IMR-90 (cell line): Measurements from ENCODE around the gene CAMTA1. TPM values are rescaled to one million over a fixed set of nuclear protein-coding genes. Genes with fewer than 3 reads are reported as not detected.
A peak's percentile ranks its signal among the peaks of the same experiment; 100 is the strongest.

Source experiments
- ATAC-seq: fragments of 200-7000 bp; cut with Tn5 transposase; 2 replicates; pipeline ENCODE4 v1.9.1; 2020; ENCODE audit warnings: low read depth, mild to moderate bottlenecking, moderate library complexity
- BruUV-seq: library from RNA; stranded (reverse); fragments of 400-500 nt; replicated peaks from 2 replicates; lab custom pipeline; 2021; lab: Mats Ljungman, UMichigan
- CTCF ChIA-PET: fragments of 300-600 bp; formaldehyde crosslinking; extraction: SDS; loops from one replicate; lab custom pipeline; 2021; ENCODE audit warnings: antibody characterized with exemption; lab: Yijun Ruan, JAX
- POLR2A ChIA-PET: fragments of 300-600 bp; sonication (Branson Sonifier 250); formaldehyde crosslinking; loops from one replicate; lab custom pipeline; 2022; ENCODE audit warnings: antibody characterized with exemption; ENCODE audit not compliant: unreplicated experiment; lab: Charles Lee
- DNase-seq: peaks from one replicate; pipeline ENCODE4 v3.0.0; 2013
- H2AFZ ChIP-seq: replicated peaks from 2 replicates; pipeline ENCODE3; 2013; ENCODE audit warnings: low read length, mild to moderate bottlenecking; ENCODE audit not compliant: poor library complexity
- H2AK5ac ChIP-seq: 2 replicates; pipeline ENCODE4 v1.6.1; 2013; ENCODE audit warnings: low read depth, low read length, inconsistent platforms
- H2AK9ac ChIP-seq: replicated peaks from 2 replicates; pipeline ENCODE3; 2013; ENCODE audit warnings: mild to moderate bottlenecking, low read depth, low read length, moderate library complexity; ENCODE audit not compliant: poor library complexity
- H2BK120ac ChIP-seq: 2 replicates; pipeline ENCODE4 v1.6.1; 2013; ENCODE audit warnings: low read depth, low read length, inconsistent platforms
- H2BK15ac ChIP-seq: 3 replicates; pipeline ENCODE4 v1.6.1; 2013; ENCODE audit warnings: low read depth, low read length, inconsistent platforms
- H2BK20ac ChIP-seq: 2 replicates; pipeline ENCODE4 v1.6.1; 2013; ENCODE audit warnings: low read depth, mild to moderate bottlenecking, inconsistent platforms, low read length, moderate library complexity
- H2BK5ac ChIP-seq: 2 replicates; pipeline ENCODE4 v1.6.1; 2013; ENCODE audit warnings: mild to moderate bottlenecking, low read depth, low read length, inconsistent platforms; ENCODE audit not compliant: poor library complexity, severe bottlenecking
- H3K14ac ChIP-seq: replicated peaks from 2 replicates; pipeline ENCODE4 v1.6.1; 2013; ENCODE audit warnings: low read depth, low read length, inconsistent platforms
- H3K18ac ChIP-seq: 2 replicates; pipeline ENCODE4 v1.6.1; 2013; ENCODE audit warnings: low read depth, low read length, control low read depth
- H3K23ac ChIP-seq: 2 replicates; pipeline ENCODE4 v1.6.1; 2013; ENCODE audit warnings: low read depth, low read length, inconsistent platforms
- H3K27ac ChIP-seq: 2 replicates; pipeline ENCODE4 v1.5.1; 2013; ENCODE audit warnings: mild to moderate bottlenecking, control low read depth, low read length; ENCODE audit not compliant: insufficient read depth
- H3K27me3 ChIP-seq: 2 replicates; pipeline ENCODE4 v1.6.1; 2013; ENCODE audit warnings: low read length; ENCODE audit not compliant: control insufficient read depth, insufficient read depth
- H3K36me3 ChIP-seq: 2 replicates; pipeline ENCODE4 v1.6.1; 2013; ENCODE audit warnings: low read length, mixed read lengths; ENCODE audit not compliant: control insufficient read depth, insufficient read depth
- H3K4ac ChIP-seq: 2 replicates; pipeline ENCODE4 v1.6.1; 2013; ENCODE audit warnings: low read depth, low read length, inconsistent platforms
- H3K4me1 ChIP-seq: 2 replicates; pipeline ENCODE4 v1.6.1; 2013; ENCODE audit warnings: low read length, mixed read lengths; ENCODE audit not compliant: control insufficient read depth, insufficient read depth
- H3K4me2 ChIP-seq: 2 replicates; pipeline ENCODE4 v1.6.1; 2013; ENCODE audit warnings: low read depth, mild to moderate bottlenecking, control low read depth, low read length, moderate library complexity
- H3K4me3 ChIP-seq: 2 replicates; pipeline ENCODE4 v1.5.1; 2013; ENCODE audit warnings: low read depth, mild to moderate bottlenecking, control low read depth, low read length, moderate library complexity; ENCODE audit not compliant: insufficient read depth
- H3K56ac ChIP-seq: 2 replicates; pipeline ENCODE4 v1.6.1; 2013; ENCODE audit warnings: low read length, inconsistent platforms; ENCODE audit not compliant: insufficient read depth; ENCODE audit errors: extremely low read depth
- H3K79me1 ChIP-seq, 2 experiments: 2 replicates each; pipeline ENCODE4 v1.6.1; 2013; ENCODE audit warnings: low read length in 2 of 2, inconsistent platforms in 1 of 2, low read depth in 1 of 2
- H3K9ac ChIP-seq: 2 replicates; pipeline ENCODE4 v1.6.1; 2013; ENCODE audit warnings: low read depth, low read length, control low read depth
- H3K9me1 ChIP-seq: 2 replicates; pipeline ENCODE4 v1.6.1; 2013; ENCODE audit warnings: low read length, inconsistent platforms; ENCODE audit not compliant: insufficient read depth
- H3K9me3 ChIP-seq: 2 replicates; pipeline ENCODE4 v1.6.1; 2013; ENCODE audit warnings: low read length; ENCODE audit not compliant: control insufficient read depth, insufficient read depth
- H4K20me1 ChIP-seq: 2 replicates; pipeline ENCODE4 v1.6.1; 2013; ENCODE audit warnings: low read length, inconsistent platforms; ENCODE audit not compliant: insufficient read depth
- H4K5ac ChIP-seq: 2 replicates; pipeline ENCODE4 v1.6.1; 2013; ENCODE audit warnings: mild to moderate bottlenecking, low read depth, low read length, control low read depth
- H4K8ac ChIP-seq, 2 experiments: 2 replicates each; pipeline ENCODE4 v1.6.1; 2013; ENCODE audit warnings: low read depth in 2 of 2, low read length in 2 of 2, control low read depth in 1 of 2, inconsistent platforms in 1 of 2
- H4K91ac ChIP-seq: 2 replicates; pipeline ENCODE4 v1.6.1; 2013; ENCODE audit warnings: low read depth, low read length, inconsistent platforms; ENCODE audit not compliant: insufficient read depth
- MAFK ChIP-seq: IDR thresholded peaks from 2 replicates; pipeline ENCODE4 v1.6.1; 2012; ENCODE audit warnings: low read depth, low read length, improper control_type of control experiment
- RAD21 ChIP-seq: IDR thresholded peaks from 2 replicates; pipeline ENCODE4 v1.6.1; 2012; ENCODE audit warnings: low read length, improper control_type of control experiment
- WGBS, 2 experiments: methylation state at CpG; one replicate each; pipeline versions ENCODE4 v1.1.5 to v1.1.7; 2013; ENCODE audit warnings: missing lambda C conversion rate in 2 of 2; ENCODE audit not compliant: insufficient read length in 1 of 2; ENCODE audit errors: extremely low coverage in 2 of 2; 5-methylcytosine and 5-hydroxymethylcytosine counted together
- dilution Hi-C: fragments of 300-500 bp; cut with HindIII; formaldehyde crosslinking; loops from one replicate; pipeline ENCODE4 v1.14.3; 2018; ENCODE audit warnings: low sequenced_read_pairs; ENCODE audit not compliant: unreplicated experiment
- in situ Hi-C: fragments of 300-500 bp; cut with MboI; formaldehyde crosslinking; loops from 3 replicates; pipeline ENCODE4 v1.14.3; 2019; ENCODE audit warnings: low sequenced_read_pairs, inconsistent platforms, mixed read lengths
- intact Hi-C: fragments of 100-400 bp; cut with micrococcal nuclease; formaldehyde crosslinking; loops from 2 replicates; pipeline ENCODE4 v1.10.0; 2022
- polyA plus RNA-seq, 3 experiments: library from polyadenylated mRNA; depleted of rRNA; stranded (reverse); fragments of >200 nt; gene quantifications; 2 replicates each; pipeline ENCODE4 v1.2.3, GENCODE V29; 2012; ENCODE audit warnings: low replicate concordance in 1 of 3
- total RNA-seq: library from RNA; depleted of rRNA; stranded (reverse); fragments of >200 nt; gene quantifications from 2 replicates; pipeline ENCODE4 v1.2.3, GENCODE V29; 2012

CAMTA1 gene
- total and polyA plus RNA-seq, 2 of the 4 experiments (the other 2 are of a cell fraction), result 35.5 to 74.3 TPM

GRCh38 chr1:7525338-7526063 lies 740.2 kb downstream of the CAMTA1 start:
- Histone ChIP-seq H2BK120ac (no peak overlapping the region), H3K56ac (no peak overlapping the region), H3K4me1 (peaks cover 8% of the 10 kb centered on the region), H2AFZ (no peak overlapping the region), H2AK9ac (peak overlapping the region; percentile 68), H4K8ac (no peak overlapping the region), H2BK20ac (no peak overlapping the region), H3K36me3 (no peaks in the 10 kb centered on the region), H3K9me1 (0 out of 2 replicates have a peak, but pooled peaks cover 3% of the 10 kb centered on the region), H3K9me3 (no peaks in the 10 kb centered on the region), H3K9ac (no peak overlapping the region), H2AK5ac (no peak overlapping the region), H3K23ac (no peak overlapping the region), H2BK15ac (no peak overlapping the region), H4K20me1 (no peaks in the 10 kb centered on the region), H3K79me1 (no peaks in the 10 kb centered on the region), H3K14ac (no peak overlapping the region), H3K27me3 (no peaks in the 10 kb centered on the region), H4K5ac (no peak overlapping the region), H3K4ac (no peak overlapping the region), H4K91ac (no peak overlapping the region), H3K27ac (no peak overlapping the region), H2BK5ac (no peak overlapping the region), H3K4me3 (no peak overlapping the region), H3K4me2 (no peak overlapping the region), H3K18ac (no peak overlapping the region)
- in situ Hi-C loops (no loop called here), intact Hi-C loops (no loop called here), dilution Hi-C loops (no loop called here)
- 100% methylated on average over 1 of the region's 12 CpGs; no CpG with 5 or more reads in 1 of the 2 experiments for WGBS, 2 experiments
- ChIA-PET CTCF (interaction anchor here (0.7 to 0.8 kb wide), 2 partner anchors 51 to 162 kb away, joined by 3 read pairs; no protein-coding TSS in a partner anchor), POLR2A (no interaction called here)
- DNase-seq (no peak), ATAC-seq (no peak)
- BruUV-seq, result no TSS peak
- TF ChIP-seq MAFK (no peak), RAD21 (no peak)
